Measurements from ENCODE around the gene ATG13. TPM values are rescaled to one million over a fixed set of nuclear protein-coding genes. Genes with fewer than 3 reads are reported as not detected.

The ATG13 gene
- total RNA-seq, 1 donor from 2014 or later = 36.9 TPM

DNA sequence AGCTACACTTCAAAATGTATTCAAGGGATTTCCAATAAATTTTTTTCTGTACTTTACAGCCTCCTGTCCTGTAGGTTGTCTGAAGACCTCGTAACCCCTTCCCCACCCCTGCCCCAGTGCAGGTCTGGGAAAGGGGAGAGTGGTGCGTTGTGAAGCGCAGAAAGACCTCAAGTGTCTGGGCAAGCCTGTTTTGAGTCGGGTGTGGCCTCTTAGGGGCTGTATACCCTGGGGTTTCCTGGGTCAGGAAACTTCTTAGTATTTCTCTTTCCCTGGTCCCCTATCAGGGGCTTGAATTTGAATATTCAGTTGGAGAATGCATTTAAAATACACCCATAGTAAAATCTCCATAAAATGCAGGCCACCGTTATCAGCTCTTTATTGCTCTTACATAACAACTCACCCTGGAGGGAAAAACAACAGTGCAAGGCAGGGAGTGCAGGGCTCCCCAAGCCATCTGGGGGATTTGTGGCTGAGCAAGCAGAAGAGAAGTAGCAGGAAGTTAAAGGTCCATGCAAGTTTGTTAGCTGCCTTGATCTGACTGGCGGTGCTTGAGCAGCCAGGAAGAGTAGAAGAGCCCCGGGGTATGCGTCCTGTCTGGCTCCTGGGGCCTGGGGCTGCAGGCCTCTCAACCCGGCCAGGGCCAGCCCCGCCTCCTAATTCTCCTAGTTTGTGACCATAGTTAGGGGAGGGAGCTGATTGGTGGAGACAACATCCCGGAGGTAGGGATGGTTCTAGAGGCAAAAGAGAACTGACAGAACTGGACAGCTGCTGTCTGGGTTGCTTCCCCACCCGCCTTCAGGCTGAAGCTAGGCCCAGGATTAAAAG is 57.3 kb downstream of the ATG13 start:
- Histone ChIP-seq H3K4me3 (ENCODE audit: low read depth, low read length) (no peak overlapping the region), H3K36me3 (ENCODE audit: control insufficient read depth, insufficient read depth, low read length) (peaks cover 24% of the 10 kb centered on the region), H3K27me3 (ENCODE audit: control insufficient read depth, insufficient read depth, low read length) (no peaks in the 10 kb centered on the region)
- TF ChIP-seq, protein P1, sequence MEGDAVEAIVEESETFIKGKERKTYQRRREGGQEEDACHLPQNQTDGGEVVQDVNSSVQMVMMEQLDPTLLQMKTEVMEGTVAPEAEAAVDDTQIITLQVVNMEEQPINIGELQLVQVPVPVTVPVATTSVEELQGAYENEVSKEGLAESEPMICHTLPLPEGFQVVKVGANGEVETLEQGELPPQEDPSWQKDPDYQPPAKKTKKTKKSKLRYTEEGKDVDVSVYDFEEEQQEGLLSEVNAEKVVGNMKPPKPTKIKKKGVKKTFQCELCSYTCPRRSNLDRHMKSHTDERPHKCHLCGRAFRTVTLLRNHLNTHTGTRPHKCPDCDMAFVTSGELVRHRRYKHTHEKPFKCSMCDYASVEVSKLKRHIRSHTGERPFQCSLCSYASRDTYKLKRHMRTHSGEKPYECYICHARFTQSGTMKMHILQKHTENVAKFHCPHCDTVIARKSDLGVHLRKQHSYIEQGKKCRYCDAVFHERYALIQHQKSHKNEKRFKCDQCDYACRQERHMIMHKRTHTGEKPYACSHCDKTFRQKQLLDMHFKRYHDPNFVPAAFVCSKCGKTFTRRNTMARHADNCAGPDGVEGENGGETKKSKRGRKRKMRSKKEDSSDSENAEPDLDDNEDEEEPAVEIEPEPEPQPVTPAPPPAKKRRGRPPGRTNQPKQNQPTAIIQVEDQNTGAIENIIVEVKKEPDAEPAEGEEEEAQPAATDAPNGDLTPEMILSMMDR (IDR thresholded peaks at IDR 0.05; ENCODE audit: insufficient read depth, low read length, severe bottlenecking) = no peak
- DNase-seq (ENCODE audit: low read depth) (peak; percentile 31), FAIRE-seq (peak; percentile 70)

DNA sequence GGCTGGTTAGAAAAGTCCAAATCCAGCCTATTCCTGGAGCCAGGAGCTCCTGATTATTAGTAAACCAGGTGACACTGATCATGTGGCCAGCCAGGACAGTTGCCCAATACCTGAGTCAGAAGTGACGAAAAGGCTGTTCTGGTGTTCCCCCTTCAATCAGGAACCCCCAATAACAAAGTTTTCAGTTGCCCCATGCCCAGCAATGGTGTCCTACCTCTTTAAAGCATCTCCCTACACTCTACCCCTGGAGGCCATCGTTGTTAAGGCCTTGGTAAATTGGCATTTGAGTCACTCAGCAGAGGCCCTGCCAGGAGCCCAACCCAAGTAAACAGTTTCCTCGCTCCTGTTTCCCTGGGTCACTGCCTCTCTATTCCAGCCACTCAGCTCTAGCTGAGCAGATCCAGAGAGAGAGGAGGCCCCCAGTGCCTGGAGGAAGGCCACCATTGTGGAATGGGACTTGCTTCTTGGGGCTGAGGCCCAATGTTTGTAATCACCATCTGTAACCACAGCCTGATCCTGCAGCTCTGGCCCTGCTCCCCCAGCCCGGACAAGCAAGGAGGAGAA is 58.0 kb downstream of the ATG13 start:
- DNase-seq (ENCODE audit: low read depth) (peak; percentile 72), FAIRE-seq (no peak)
- Histone ChIP-seq H3K27me3 (ENCODE audit: control insufficient read depth, insufficient read depth, low read length) (no peaks in the 10 kb centered on the region), H3K4me3 (ENCODE audit: low read depth, low read length) (no peak overlapping the region), H3K36me3 (ENCODE audit: control insufficient read depth, insufficient read depth, low read length) (peaks cover 27% of the 10 kb centered on the region)
- TF ChIP-seq, protein P1 (IDR thresholded peaks at IDR 0.05; ENCODE audit: insufficient read depth, low read length, severe bottlenecking) = peak; percentile 20

DNA sequence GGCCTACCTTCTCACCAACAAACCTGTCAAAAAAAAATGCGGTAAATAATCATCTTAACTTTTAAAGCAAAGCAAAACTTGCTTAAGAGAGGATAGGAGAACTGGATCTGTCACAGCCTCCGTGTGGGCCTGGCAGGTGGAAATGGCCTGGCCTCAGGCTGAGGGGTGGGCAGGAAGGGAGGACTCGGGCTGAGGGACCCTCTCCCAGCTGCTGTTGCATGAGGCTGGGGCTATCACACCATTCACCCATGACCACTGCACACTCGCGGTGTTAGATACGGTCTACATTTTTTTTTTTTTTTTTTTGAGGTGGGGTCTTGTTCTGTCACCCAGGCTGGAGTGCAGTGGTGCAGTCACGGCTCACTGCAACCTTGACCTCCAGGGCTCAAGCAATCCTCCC is 58.6 kb downstream of the ATG13 start:
- H3K4me3 ChIP-seq (ENCODE audit: low read depth, low read length) = no peak overlapping the region
- FAIRE-seq (no peak), DNase-seq (ENCODE audit: low read depth) (no peak)
- no peaks in the 10 kb centered on the region for H3K27me3 ChIP-seq (ENCODE audit: control insufficient read depth, insufficient read depth, low read length)
- peaks cover 29% of the 10 kb centered on the region for H3K36me3 ChIP-seq (ENCODE audit: control insufficient read depth, insufficient read depth, low read length)
- TF ChIP-seq, protein P1 (IDR thresholded peaks at IDR 0.05; ENCODE audit: insufficient read depth, low read length, severe bottlenecking) = no peak

DNA sequence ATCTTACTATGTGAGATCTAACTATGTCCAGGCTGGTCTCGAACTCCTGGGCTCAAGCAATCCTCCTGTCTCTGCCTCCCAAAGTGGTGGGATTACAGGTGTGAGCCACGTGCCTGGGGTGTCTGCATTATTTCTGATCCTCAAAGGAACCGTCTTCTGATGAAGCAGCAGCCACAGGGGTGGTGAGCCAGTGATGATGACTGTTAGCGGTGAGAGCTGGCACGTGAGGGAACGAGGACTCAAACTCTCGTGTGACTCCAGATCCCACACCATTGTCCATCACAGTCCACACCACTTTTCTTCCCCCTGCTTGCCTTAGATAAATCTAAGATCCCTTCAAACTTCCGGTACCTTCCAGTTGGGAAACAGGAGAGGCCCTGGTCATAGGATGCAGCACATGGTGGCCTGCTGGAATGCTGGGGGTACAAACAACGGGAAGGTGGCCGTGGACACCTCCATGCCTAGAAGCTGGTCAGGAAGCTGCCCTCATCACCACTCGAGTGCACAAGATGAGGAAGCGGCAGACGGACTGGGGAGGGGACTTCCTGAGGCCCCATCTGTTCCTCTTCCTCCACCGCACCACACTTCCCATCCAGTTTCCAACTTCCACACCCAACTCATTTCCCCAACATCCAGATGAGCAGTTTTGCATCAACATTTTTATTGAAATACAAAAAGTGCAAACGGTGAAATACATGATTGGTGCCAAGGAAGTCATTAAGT is 59.2 kb downstream of the ATG13 start:
- DNase-seq (ENCODE audit: low read depth) = no peak
- TF ChIP-seq, protein P1 (IDR thresholded peaks at IDR 0.05; ENCODE audit: insufficient read depth, low read length, severe bottlenecking) = no peak
- peaks cover 34% of the 10 kb centered on the region for H3K36me3 ChIP-seq (ENCODE audit: control insufficient read depth, insufficient read depth, low read length)

DNA sequence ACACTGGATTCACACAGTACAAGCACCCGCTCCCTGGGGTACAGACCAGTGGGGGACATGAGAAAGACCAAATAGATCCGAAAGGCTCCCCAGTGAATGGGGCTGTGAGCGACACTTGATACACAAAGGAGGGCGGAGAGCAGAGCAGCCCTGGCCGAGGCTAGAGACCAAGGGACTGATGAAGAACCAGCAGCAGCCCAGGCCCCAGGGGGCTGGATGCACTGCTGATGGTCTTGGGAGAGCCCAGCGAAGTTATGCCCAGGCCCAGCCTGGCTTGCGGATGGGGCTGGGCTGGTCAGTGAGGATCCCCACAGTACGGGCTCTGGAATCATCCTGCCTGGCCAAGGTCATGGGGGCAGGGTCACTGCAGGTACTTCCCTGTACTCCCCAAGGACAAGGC is 59.8 kb downstream of the ATG13 start:
- DNase-seq (ENCODE audit: low read depth) = no peak
- Histone ChIP-seq H3K36me3 (ENCODE audit: control insufficient read depth, insufficient read depth, low read length) (peaks cover 37% of the 10 kb centered on the region), H3K27me3 (ENCODE audit: control insufficient read depth, insufficient read depth, low read length) (no peaks in the 10 kb centered on the region), H3K4me3 (ENCODE audit: low read depth, low read length) (no peak overlapping the region)
- TF ChIP-seq, protein P1 (IDR thresholded peaks at IDR 0.05; ENCODE audit: insufficient read depth, low read length, severe bottlenecking) = no peak
- FAIRE-seq = no peak

More for the DNA sequence above, 59.2 kb downstream of the ATG13 start:
- no peaks in the 10 kb centered on the region for H3K27me3 ChIP-seq (ENCODE audit: control insufficient read depth, insufficient read depth, low read length)
- H3K4me3 ChIP-seq (ENCODE audit: low read depth, low read length) = no peak overlapping the region
- FAIRE-seq = peak; percentile 40
